ENCODE data around the gene ANKMY1.
"Not testable (repeated sequence)": the region's sequence is repeated elsewhere in the genome, so short reads cannot be mapped to it uniquely, and the experiment has no call there.

ANKMY1 gene

GRCh38 chr2:240502059-240502429 is 55.7 kb downstream of the ANKMY1 start:
- no peak for DNase-seq

DNA sequence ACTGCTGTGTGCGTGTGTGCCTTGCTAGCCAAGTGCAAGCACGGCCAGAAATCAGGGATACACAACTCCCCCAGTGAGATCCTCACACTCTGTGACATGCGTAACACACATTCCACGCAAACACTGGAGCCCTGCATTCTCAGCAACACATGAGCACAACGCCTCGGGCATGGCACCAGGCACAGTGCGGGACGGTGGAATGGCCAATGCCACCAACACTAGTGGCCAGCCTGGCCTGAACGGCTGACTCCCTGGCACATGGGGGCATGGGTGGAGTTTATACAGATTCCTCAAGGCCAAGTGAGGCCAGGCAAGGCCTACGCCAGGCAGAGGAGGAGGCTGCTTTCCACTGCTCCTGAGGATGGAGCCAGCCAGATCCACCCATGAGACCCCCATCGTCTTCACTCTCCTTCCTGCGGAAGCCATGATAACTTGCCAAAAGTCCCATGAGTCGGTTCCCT is 56.2 kb downstream of the ANKMY1 start:
- no peak for DNase-seq

- DNase-seq: no peak
These were observed 57.0 kb downstream of the ANKMY1 start for GRCh38 chr2:240500561-240501423.

DNA sequence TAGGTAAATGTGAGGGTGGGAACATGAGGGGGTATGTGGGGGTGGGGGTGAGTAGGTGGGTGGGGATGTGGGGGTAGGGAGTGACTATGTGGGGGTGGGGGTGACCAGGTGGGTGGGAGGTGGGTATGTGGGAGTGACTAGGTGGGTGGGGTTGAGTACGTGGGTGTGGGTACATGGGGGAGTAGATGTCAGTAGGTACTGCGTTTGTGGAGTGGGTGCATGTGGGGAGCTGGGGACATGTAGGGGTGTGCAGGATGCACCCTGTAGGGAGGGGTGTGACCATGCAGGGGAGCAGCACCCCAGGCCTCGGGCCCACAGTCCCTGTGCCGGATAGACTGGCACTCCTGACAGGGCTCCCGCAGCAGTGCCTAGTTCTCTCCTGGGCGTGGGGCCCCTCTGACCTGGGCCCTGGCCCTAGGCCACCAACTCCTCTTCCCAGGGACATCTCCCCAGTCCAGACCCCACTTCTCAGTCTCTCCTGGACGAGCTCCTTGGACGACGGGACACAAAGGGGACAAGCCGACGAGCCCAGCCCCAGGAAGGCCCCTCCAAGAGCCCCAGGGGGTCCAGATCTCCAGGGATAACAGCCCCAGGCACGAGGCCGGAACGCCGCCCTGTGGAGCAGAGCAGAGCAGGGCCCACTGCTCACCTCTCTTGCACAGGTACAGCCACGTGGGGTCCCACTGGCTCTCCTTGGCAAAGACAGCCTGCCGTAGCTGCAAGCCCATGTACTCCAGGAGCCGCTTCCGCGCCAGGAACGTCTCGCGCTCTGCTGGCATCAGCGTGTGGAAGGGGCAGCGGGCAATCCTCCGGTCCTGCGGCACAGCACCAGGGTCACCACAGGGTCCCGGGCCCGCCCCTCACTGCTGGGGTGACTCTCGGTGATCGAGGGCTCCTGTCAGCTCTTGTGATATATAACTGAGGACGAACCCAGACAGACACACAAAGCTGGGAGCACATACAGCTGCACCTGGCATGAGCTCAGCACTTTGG is 58.2 kb downstream of the ANKMY1 start:
- no peak for DNase-seq

DNA sequence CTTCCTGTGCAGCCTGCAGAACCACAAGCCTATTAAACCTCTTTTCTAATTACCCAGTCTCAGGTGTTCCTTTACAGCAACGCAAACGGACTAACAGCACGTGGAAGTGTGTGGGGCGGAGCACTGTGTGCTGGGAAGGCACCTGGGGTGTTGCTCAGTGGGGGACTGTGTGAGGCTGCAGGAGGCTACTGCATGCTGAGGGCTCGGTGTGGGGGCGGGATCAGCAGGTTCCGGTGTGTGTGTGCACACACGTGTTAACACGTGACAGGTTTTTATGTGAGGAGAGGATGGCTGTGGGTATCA is 58.9 kb downstream of the ANKMY1 start:
- no peak for DNase-seq

GRCh38 chr2:240498171-240498957 is 59.4 kb downstream of the ANKMY1 start:
- DNase-seq: no peak

- DNase-seq: peak; percentile 8
These were observed 60.7 kb downstream of the ANKMY1 start for GRCh38 chr2:240497082-240497481.

DNA sequence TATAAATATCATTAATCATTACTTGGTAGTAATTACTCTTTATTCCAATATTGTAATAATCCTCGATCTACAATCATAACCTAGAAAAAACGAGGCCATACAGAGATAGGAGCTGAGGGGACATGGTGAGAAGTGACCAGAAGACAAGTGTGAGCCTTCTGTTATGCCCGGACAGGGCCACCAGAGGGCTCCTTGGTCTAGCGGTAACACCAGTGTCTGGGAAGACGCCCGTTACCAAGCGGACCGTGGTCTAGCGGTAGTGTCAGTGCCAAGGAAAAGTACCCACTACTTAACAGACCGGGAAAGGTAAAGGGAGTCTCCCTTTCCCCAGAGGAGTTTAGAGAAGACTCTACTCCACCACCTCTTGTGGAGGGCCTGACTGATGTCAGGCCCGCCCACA is 62.8 kb downstream of the ANKMY1 start:
- DNase-seq: not testable (repeated sequence)

DNA sequence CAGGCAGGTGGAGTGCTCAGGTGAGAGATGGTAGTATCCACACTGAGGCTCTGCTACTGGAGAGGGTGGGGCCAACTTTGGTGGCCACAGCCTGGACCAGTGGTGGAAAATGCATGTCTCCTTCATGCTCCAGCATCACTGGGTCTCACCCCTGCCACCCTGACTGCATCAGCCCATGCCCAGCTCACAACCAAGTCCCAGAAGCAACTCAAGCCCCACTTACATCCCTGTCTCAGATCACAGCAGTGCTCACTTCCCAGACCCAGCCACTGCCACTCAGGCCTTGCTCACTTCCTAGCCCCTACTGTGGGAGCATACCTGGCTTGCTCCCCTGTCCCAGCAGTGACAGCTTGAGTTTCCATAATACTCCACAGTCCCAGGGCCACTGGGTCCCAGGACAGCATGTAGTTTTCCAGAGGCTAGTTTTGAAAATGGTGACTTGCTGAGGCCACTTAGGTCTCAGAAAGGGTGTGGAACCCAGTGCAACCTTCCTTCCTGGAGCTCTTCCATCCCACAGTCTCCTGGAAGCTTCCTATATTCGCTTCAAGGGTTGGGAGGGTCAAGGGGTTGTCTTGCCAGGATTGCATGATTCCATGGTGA is 63.5 kb downstream of the ANKMY1 start:
- no peak for DNase-seq

DNA sequence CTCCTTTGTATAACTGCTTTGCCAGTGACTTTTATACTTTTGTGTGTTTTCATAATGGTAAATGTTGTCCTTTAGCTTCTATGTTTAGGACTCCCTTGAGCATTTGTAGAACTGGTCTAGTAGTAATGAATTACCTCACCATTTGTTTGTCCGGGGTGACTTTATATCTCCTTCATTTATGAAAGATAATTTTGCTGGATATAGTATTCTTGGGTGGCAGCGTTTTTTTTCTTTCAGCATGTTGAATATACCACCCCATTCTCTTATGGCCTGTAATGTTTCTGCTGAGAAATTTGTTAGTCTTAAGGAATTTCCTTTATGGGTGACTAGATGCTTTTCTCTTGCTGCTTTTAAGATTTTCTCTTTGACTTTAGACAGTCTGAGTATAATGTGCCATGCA is 66.3 kb downstream of the ANKMY1 start:
- no peak for DNase-seq

- no peak for DNase-seq
These were observed 75.6 kb downstream of the ANKMY1 start for GRCh38 chr2:240482141-240482540.

GRCh38 chr2:240481720-240482119 is 76.1 kb downstream of the ANKMY1 start:
- DNase-seq: no peak

GRCh38 chr2:240480834-240481623 is 76.8 kb downstream of the ANKMY1 start:
- no peak for DNase-seq

DNA sequence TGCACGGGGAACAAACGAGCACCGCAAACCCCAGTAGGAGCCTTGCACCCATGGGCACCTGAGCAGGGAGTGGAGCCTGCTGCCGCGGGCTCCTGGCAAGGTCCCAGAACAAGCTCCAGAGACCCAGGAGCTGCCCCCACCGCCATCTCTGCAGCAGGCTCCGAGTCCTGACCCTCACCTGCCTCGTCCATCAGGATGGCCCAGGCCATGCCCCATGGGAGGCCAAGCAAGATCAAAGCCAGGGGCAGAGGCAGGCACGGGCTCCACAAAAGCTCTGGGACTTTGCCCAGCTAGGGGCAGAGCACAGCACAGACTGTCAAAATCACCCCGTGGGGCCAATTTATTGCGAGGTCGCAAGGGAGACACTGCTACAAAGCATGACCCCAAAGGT is 78.7 kb downstream of the ANKMY1 start:
- no peak for DNase-seq

GRCh38 chr2:240478346-240479110 is 79.3 kb downstream of the ANKMY1 start:
- no peak for DNase-seq

- DNase-seq: no peak
These were observed 79.9 kb downstream of the ANKMY1 start for GRCh38 chr2:240477916-240478315.

GRCh38 chr2:240473211-240473610 is 84.6 kb downstream of the ANKMY1 start:
- DNase-seq: no peak

GRCh38 chr2:240472078-240472790 is 85.6 kb downstream of the ANKMY1 start:
- no peak for DNase-seq

GRCh38 chr2:240469740-240470139 is 88.0 kb downstream of the ANKMY1 start:
- DNase-seq: no peak

DNA sequence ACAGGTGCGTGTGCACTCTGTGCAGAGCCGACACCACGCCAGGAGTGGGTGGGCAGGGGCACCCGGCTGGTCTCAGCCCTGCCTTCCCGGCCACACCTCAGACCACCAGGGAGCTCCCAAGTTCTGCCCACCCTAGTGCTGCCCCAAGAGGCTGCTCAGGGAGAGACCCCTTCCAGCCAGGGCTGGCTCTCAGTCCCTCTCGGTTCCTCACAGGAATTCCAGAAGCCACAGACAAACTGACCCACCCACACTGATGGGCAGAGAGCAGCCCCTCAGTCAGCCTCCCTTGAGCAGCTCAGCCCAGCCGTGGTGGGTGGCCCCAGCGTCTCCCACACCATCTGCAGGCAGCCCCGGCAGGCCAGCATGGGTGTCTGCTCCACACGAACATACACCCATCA is 88.5 kb downstream of the ANKMY1 start:
- no peak for DNase-seq

All from RPMI8226 (cell line).